ENCODE measurements around the gene MAP3K4.

- no peak for TF ChIP-seq CTCF (conservative IDR thresholded peaks at IDR 0.05; ENCODE audit: low read depth, low read length)
- TF ChIP-seq EZH2 (IDR thresholded peaks at IDR 0.05; ENCODE audit: borderline replicate concordance, low read depth, low read length, poor library complexity, severe bottlenecking) = no peak
Measured at GRCh38 chr6:161031721-161032495, 40.3 kb downstream of the MAP3K4 start.

Measured in A673 (cell line).